HEK293T (cell line): ENCODE measurements around the gene KRT7.

Source experiments
- BHLHE40 ChIP-seq: fragments of 450-650 bp; IDR thresholded peaks from 2 replicates; pipeline ENCODE4 v1.6.1; 2016; ENCODE audit warnings: mild to moderate bottlenecking, moderate library complexity, borderline replicate concordance
- FOXK2 ChIP-seq: fragments of 450-650 bp; IDR thresholded peaks from 2 replicates; pipeline ENCODE4 v1.6.1; 2016; ENCODE audit warnings: mild to moderate bottlenecking
- L3MBTL2 ChIP-seq: fragments of 450-650 bp; conservative IDR thresholded peaks from 2 replicates; pipeline ENCODE4 v1.6.1; 2016; ENCODE audit warnings: mild to moderate bottlenecking
- SP1 ChIP-seq: fragments of 450-650 bp; IDR thresholded peaks from 2 replicates; pipeline ENCODE4 v1.6.1; 2017

- TF ChIP-seq L3MBTL2 (no peak), SP1 (no peak), BHLHE40 (no peak), FOXK2 (no peak)
Measured at GRCh38 chr12:52220477-52220876, 12.6 kb upstream of the KRT7 start.
